K562 (cell line): ENCODE results near the gene MIEF1. TPM values are rescaled to one million over a fixed set of nuclear protein-coding genes. Genes with fewer than 3 reads are reported as not detected.

Experiments
- DNMT1 ChIP-seq: fragments of 450-650 bp; IDR thresholded peaks from 2 replicates; pipeline ENCODE4 v1.6.1; 2016; ENCODE audit warnings: antibody characterized with exemption, mild to moderate bottlenecking
- KAT8 ChIP-seq: fragments of 450-650 bp; IDR thresholded peaks from 2 replicates; pipeline ENCODE4 v1.6.1; 2016; ENCODE audit warnings: low read depth, mild to moderate bottlenecking
- MECOM ChIP-seq: fragments of 250-450 bp; sonication (Bioruptor Pico); IDR thresholded peaks from 2 replicates; pipeline ENCODE4 v1.8.0; 2022; ENCODE audit warnings: inconsistent platforms
- SAFB ChIP-seq: fragments of 200-400 bp; formaldehyde crosslinking; IDR thresholded peaks from 2 replicates; pipeline ENCODE4 v1.6.1; 2017; ENCODE audit warnings: low read depth, low read length, borderline replicate concordance
- SREBF1 ChIP-seq: fragments of 150-350 bp; IDR thresholded peaks from 2 replicates; pipeline ENCODE4 v1.6.1; 2014; ENCODE audit warnings: antibody characterized with exemption, low read depth, low read length, borderline replicate concordance
- ZC3H4 ChIP-seq: sonication (generic); formaldehyde crosslinking; IDR thresholded peaks from 2 replicates; pipeline ENCODE4 v1.9.0; 2021; ENCODE audit warnings: missing genetic modification reagents, borderline replicate concordance
- polyA plus RNA-seq, 8 experiments: library from polyadenylated mRNA; depleted of rRNA in 4 of 8; stranded (reverse) in 5 of 8; unstranded in 3 of 8; fragments of >200 nt; fragmentation: Nextera tagmentation in 2 of 8; fragmentation: Illumina TruSeq in 1 of 8; extraction: Ambion mirVana in 2 of 8; extraction: Trizol in 1 of 8; gene quantifications; 2 replicates each; pipeline versions ENCODE4 v1.2.1 to v1.2.3, GENCODE V29; 2011 to 2014; ENCODE audit warnings: inconsistent platforms in 1 of 8, missing spikeins in 1 of 8
- total RNA-seq, 7 experiments: library from RNA; depleted of rRNA in 6 of 7; stranded (reverse); fragments of >200 nt in 6 of 7; fragmentation: Illumina TruSeq in 2 of 7; extraction: Trizol in 2 of 7; gene quantifications; 2 replicates each; pipeline versions ENCODE4 v1.2.1 to v1.2.3, GENCODE V29; 2011 to 2021; ENCODE audit warnings: low replicate concordance in 1 of 7
- TF ChIP-seq, protein P1 (sequence below), 2 experiments: IDR thresholded peaks; 2 replicates each; pipeline ENCODE4 v1.6.1; 2012; ENCODE audit warnings: improper control_type of control experiment in 2 of 2, low read depth in 2 of 2, low read length in 2 of 2, borderline replicate concordance in 1 of 2
- TF ChIP-seq, protein P2 (sequence below), 2 experiments: IDR thresholded peaks; 2 replicates each; pipeline ENCODE4 v1.6.1; 2011; ENCODE audit warnings: borderline replicate concordance in 1 of 2, control low read depth in 1 of 2, low read depth in 1 of 2, low read length in 1 of 2, mild to moderate bottlenecking in 1 of 2, mixed read lengths in 1 of 2, moderate library complexity in 1 of 2; ENCODE audit not compliant: insufficient read depth in 1 of 2, insufficient read length in 1 of 2, poor library complexity in 1 of 2, severe bottlenecking in 1 of 2; ENCODE audit errors: extremely low read depth in 1 of 2
- TF ChIP-seq, protein P3 (sequence below): fragments of 250-450 bp; sonication (Bioruptor Pico); IDR thresholded peaks from 2 replicates; pipeline ENCODE4 v1.4.0; 2020; ENCODE audit warnings: borderline replicate concordance
- TF ChIP-seq, protein P4 (sequence below): sonication (generic); formaldehyde crosslinking; IDR thresholded peaks from 2 replicates; pipeline ENCODE4 v1.9.0; 2022; ENCODE audit warnings: mild to moderate bottlenecking, missing genetic modification reagents
- TF ChIP-seq, protein P5 (sequence below): fragments of 450-650 bp; IDR thresholded peaks from 2 replicates; pipeline ENCODE4 v1.7.0; 2016; ENCODE audit warnings: borderline replicate concordance
- TF ChIP-seq, protein P6 (sequence below): sonication (generic); formaldehyde crosslinking; IDR thresholded peaks from 2 replicates; pipeline ENCODE4 v1.8.1; 2023; ENCODE audit warnings: mild to moderate bottlenecking, missing genetic modification reagents

Gene MIEF1
- total and polyA plus RNA-seq, 9 of the 15 experiments (the other 6 are each of a cell fraction or from before 2014, with no cell fraction given) = 10.9 to 51.8 (median 25.5) TPM

DNA sequence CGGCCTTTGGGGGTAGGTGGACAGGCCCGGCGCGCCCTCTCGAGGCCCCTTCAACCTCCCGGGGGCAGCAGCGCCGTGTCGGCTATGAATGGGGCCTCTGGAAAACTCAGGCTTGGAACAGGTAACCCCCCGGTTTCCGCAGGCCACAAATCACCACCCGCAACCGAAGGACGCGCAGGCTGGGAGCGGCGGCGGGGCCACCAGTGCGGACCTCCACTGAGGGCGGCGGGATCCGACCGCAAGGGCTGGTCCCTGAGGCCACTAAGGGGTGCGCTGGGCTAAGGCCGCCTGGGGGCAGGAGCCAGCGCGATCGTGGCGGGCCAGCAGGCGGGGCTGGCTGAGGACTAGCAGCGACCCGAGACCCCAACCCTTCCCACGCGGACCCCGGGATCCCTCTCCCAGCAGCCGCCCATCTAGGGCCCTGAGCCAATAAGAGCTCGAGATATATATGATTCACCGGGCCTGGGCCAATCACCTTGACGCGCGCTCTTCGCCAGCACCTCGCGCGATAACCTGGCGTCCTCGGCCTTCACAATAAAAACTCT, 17.7 kb downstream of the MIEF1 start (continued):
- TF ChIP-seq, protein P1, sequence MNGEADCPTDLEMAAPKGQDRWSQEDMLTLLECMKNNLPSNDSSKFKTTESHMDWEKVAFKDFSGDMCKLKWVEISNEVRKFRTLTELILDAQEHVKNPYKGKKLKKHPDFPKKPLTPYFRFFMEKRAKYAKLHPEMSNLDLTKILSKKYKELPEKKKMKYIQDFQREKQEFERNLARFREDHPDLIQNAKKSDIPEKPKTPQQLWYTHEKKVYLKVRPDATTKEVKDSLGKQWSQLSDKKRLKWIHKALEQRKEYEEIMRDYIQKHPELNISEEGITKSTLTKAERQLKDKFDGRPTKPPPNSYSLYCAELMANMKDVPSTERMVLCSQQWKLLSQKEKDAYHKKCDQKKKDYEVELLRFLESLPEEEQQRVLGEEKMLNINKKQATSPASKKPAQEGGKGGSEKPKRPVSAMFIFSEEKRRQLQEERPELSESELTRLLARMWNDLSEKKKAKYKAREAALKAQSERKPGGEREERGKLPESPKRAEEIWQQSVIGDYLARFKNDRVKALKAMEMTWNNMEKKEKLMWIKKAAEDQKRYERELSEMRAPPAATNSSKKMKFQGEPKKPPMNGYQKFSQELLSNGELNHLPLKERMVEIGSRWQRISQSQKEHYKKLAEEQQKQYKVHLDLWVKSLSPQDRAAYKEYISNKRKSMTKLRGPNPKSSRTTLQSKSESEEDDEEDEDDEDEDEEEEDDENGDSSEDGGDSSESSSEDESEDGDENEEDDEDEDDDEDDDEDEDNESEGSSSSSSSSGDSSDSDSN (IDR thresholded peaks at IDR 0.05; ENCODE audit: borderline replicate concordance in 1 of 2, low read depth in 2 of 2, low read length in 2 of 2) = peak in 1 of 2 experiments; percentile 48; a peak in 1 of 4 replicates
- no peak for TF ChIP-seq SREBF1
- TF ChIP-seq, protein P2, sequence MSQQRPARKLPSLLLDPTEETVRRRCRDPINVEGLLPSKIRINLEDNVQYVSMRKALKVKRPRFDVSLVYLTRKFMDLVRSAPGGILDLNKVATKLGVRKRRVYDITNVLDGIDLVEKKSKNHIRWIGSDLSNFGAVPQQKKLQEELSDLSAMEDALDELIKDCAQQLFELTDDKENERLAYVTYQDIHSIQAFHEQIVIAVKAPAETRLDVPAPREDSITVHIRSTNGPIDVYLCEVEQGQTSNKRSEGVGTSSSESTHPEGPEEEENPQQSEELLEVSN (IDR thresholded peaks at IDR 0.05; ENCODE audit: borderline replicate concordance in 1 of 2, extremely low read depth in 1 of 2, insufficient read depth in 1 of 2, insufficient read length in 1 of 2, low read depth in 1 of 2, low read length in 1 of 2, poor library complexity in 1 of 2, severe bottlenecking in 1 of 2) = peak in 1 of 2 experiments; percentile 17
- TF ChIP-seq, protein P3, sequence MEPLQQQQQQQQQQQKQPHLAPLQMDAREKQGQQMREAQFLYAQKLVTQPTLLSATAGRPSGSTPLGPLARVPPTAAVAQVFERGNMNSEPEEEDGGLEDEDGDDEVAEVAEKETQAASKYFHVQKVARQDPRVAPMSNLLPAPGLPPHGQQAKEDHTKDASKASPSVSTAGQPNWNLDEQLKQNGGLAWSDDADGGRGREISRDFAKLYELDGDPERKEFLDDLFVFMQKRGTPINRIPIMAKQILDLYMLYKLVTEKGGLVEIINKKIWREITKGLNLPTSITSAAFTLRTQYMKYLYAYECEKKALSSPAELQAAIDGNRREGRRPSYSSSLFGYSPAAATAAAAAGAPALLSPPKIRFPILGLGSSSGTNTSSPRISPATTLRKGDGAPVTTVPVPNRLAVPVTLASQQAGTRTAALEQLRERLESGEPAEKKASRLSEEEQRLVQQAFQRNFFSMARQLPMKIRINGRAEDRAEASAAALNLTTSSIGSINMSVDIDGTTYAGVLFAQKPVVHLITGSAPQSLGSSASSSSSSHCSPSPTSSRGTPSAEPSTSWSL (CRISPR knock-in tag) = no peak
- TF ChIP-seq, protein P4, sequence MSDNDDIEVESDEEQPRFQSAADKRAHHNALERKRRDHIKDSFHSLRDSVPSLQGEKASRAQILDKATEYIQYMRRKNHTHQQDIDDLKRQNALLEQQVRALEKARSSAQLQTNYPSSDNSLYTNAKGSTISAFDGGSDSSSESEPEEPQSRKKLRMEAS (CRISPR knock-in tag) = no peak
- TF ChIP-seq MECOM (CRISPR knock-in tag) = no peak
- TF ChIP-seq ZC3H4 (CRISPR knock-in tag) = no peak
- TF ChIP-seq, protein P5, sequence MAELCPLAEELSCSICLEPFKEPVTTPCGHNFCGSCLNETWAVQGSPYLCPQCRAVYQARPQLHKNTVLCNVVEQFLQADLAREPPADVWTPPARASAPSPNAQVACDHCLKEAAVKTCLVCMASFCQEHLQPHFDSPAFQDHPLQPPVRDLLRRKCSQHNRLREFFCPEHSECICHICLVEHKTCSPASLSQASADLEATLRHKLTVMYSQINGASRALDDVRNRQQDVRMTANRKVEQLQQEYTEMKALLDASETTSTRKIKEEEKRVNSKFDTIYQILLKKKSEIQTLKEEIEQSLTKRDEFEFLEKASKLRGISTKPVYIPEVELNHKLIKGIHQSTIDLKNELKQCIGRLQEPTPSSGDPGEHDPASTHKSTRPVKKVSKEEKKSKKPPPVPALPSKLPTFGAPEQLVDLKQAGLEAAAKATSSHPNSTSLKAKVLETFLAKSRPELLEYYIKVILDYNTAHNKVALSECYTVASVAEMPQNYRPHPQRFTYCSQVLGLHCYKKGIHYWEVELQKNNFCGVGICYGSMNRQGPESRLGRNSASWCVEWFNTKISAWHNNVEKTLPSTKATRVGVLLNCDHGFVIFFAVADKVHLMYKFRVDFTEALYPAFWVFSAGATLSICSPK = no peak
- TF ChIP-seq DNMT1 = no peak
- TF ChIP-seq, protein P6, sequence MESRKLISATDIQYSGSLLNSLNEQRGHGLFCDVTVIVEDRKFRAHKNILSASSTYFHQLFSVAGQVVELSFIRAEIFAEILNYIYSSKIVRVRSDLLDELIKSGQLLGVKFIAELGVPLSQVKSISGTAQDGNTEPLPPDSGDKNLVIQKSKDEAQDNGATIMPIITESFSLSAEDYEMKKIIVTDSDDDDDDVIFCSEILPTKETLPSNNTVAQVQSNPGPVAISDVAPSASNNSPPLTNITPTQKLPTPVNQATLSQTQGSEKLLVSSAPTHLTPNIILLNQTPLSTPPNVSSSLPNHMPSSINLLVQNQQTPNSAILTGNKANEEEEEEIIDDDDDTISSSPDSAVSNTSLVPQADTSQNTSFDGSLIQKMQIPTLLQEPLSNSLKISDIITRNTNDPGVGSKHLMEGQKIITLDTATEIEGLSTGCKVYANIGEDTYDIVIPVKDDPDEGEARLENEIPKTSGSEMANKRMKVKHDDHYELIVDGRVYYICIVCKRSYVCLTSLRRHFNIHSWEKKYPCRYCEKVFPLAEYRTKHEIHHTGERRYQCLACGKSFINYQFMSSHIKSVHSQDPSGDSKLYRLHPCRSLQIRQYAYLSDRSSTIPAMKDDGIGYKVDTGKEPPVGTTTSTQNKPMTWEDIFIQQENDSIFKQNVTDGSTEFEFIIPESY (CRISPR knock-in tag) = no peak
- TF ChIP-seq KAT8 = no peak
- TF ChIP-seq SAFB = peak; percentile 50; the same call in 1 of the 2 replicates
